HEK293 (cell line): ENCODE data around the gene PRCC.

Experiments
- CTCF ChIA-PET: fragments of 350-600 bp; formaldehyde crosslinking; extraction: SDS; loops from one replicate; lab custom pipeline; 2021; ENCODE audit warnings: antibody characterized with exemption; lab: Yijun Ruan, JAX
- POLR2A ChIA-PET: fragments of 300-600 bp; formaldehyde crosslinking; extraction: SDS; loops from one replicate; lab custom pipeline; 2020; ENCODE audit warnings: antibody characterized with exemption, inconsistent platforms; lab: Yijun Ruan, JAX
- H3K27ac ChIP-seq: fragments of 200-500 bp; sonication (Bioruptor generic); 2 replicates; pipeline ENCODE4 v1.5.1; 2014; ENCODE audit warnings: low read depth, low read length, control low read depth, inconsistent platforms; ENCODE audit errors: extremely low read depth
- H3K36me3 ChIP-seq, 2 experiments: fragments of 200-500 bp in 1 of 2; sonication (Bioruptor generic) in 1 of 2; 1 replicate in 1 of 2; 2 replicates in 1 of 2; pipeline ENCODE4 v1.5.1; 2014 to 2017; ENCODE audit warnings: inconsistent platforms in 2 of 2, low read length in 2 of 2; ENCODE audit not compliant: control insufficient read depth in 2 of 2, insufficient read depth in 1 of 2
- H3K4me1 ChIP-seq: fragments of 200-500 bp; sonication (Bioruptor generic); 2 replicates; pipeline ENCODE4 v1.5.1; 2014; ENCODE audit warnings: mild to moderate bottlenecking, low read length, inconsistent platforms; ENCODE audit not compliant: control insufficient read depth, insufficient read depth
- H3K4me3 ChIP-seq: 2 replicates; pipeline ENCODE4 v1.5.1; 2011; ENCODE audit warnings: low read depth, mild to moderate bottlenecking, control low read depth, low read length, moderate library complexity
- H3K9me3 ChIP-seq: fragments of 200-500 bp; sonication (Bioruptor generic); 2 replicates; pipeline ENCODE4 v1.5.1; 2014; ENCODE audit warnings: low read depth, low read length, inconsistent platforms; ENCODE audit not compliant: control insufficient read depth, insufficient read depth
- BCL11A ChIP-seq: fragments of 450-650 bp; formaldehyde crosslinking; IDR thresholded peaks from 2 replicates; pipeline ENCODE4 v1.5.1; 2016; ENCODE audit warnings: low read depth, missing biosample characterization, missing genetic modification characterization
- KLF16 ChIP-seq: fragments of 450-650 bp; formaldehyde crosslinking; IDR thresholded peaks from 2 replicates; pipeline ENCODE4 v1.5.1; 2017; ENCODE audit warnings: missing biosample characterization, missing genetic modification characterization
- KLF7 ChIP-seq: fragments of 450-650 bp; formaldehyde crosslinking; IDR thresholded peaks from 2 replicates; pipeline ENCODE4 v1.5.1; 2016; ENCODE audit warnings: missing biosample characterization, missing genetic modification characterization, borderline replicate concordance
- MEIS1 ChIP-seq: sonication (generic); formaldehyde crosslinking; IDR thresholded peaks from 2 replicates; pipeline ENCODE4 v1.8.1; 2022; ENCODE audit warnings: missing genetic modification reagents, mild to moderate bottlenecking, borderline replicate concordance
- PRDM6 ChIP-seq: fragments of 450-650 bp; formaldehyde crosslinking; IDR thresholded peaks from 2 replicates; pipeline ENCODE4 v1.5.1; 2017; ENCODE audit warnings: missing biosample characterization, missing genetic modification characterization
- SCRT1 ChIP-seq: fragments of 450-650 bp; formaldehyde crosslinking; IDR thresholded peaks from 2 replicates; pipeline ENCODE4 v1.5.1; 2016; ENCODE audit warnings: missing biosample characterization, missing genetic modification characterization, borderline replicate concordance
- SCRT2 ChIP-seq: fragments of 450-650 bp; formaldehyde crosslinking; IDR thresholded peaks from 2 replicates; pipeline ENCODE4 v1.5.1; 2016; ENCODE audit warnings: missing biosample characterization, missing genetic modification characterization
- SP7 ChIP-seq: fragments of 450-650 bp; formaldehyde crosslinking; IDR thresholded peaks from 2 replicates; pipeline ENCODE4 v1.5.1; 2016; ENCODE audit warnings: missing biosample characterization, missing genetic modification characterization
- WT1 ChIP-seq: fragments of 450-650 bp; formaldehyde crosslinking; IDR thresholded peaks from 2 replicates; pipeline ENCODE4 v1.5.1; 2016; ENCODE audit warnings: missing biosample characterization, missing genetic modification characterization
- ZBTB8A ChIP-seq: fragments of 450-650 bp; formaldehyde crosslinking; IDR thresholded peaks from 2 replicates; pipeline ENCODE4 v1.5.1; 2016; ENCODE audit warnings: missing biosample characterization, missing genetic modification characterization
- ZFP69B ChIP-seq: fragments of 450-650 bp; formaldehyde crosslinking; IDR thresholded peaks from 2 replicates; pipeline ENCODE4 v1.5.1; 2016; ENCODE audit warnings: missing biosample characterization, missing genetic modification characterization
- ZNF112 ChIP-seq: fragments of 450-650 bp; formaldehyde crosslinking; IDR thresholded peaks from 2 replicates; pipeline ENCODE4 v1.5.0; 2017; ENCODE audit warnings: missing biosample characterization, missing genetic modification characterization
- ZNF488 ChIP-seq: fragments of 450-650 bp; formaldehyde crosslinking; IDR thresholded peaks from 2 replicates; pipeline ENCODE4 v1.5.1; 2016; ENCODE audit warnings: missing biosample characterization, missing genetic modification characterization
- ZNF513 ChIP-seq: fragments of 450-650 bp; IDR thresholded peaks from 2 replicates; pipeline ENCODE4 v1.5.1; 2018; ENCODE audit warnings: missing biosample characterization, missing genetic modification characterization
- ZNF624 ChIP-seq: fragments of 450-650 bp; formaldehyde crosslinking; IDR thresholded peaks from 2 replicates; pipeline ENCODE4 v1.5.1; 2017; ENCODE audit warnings: missing biosample characterization, missing genetic modification characterization
- ZNF629 ChIP-seq: fragments of 450-650 bp; formaldehyde crosslinking; IDR thresholded peaks from 2 replicates; pipeline ENCODE4 v1.5.1; 2017; ENCODE audit warnings: missing biosample characterization, missing genetic modification characterization
- ZNF645 ChIP-seq: fragments of 450-650 bp; formaldehyde crosslinking; IDR thresholded peaks from 2 replicates; pipeline ENCODE4; 2016; ENCODE audit warnings: missing biosample characterization, missing genetic modification characterization
- ZNF76 ChIP-seq: fragments of 450-650 bp; formaldehyde crosslinking; IDR thresholded peaks from 2 replicates; pipeline ENCODE4; 2016; ENCODE audit warnings: low read depth, missing biosample characterization, missing genetic modification characterization, borderline replicate concordance
- ZXDB ChIP-seq: fragments of 450-650 bp; formaldehyde crosslinking; IDR thresholded peaks from 2 replicates; pipeline ENCODE4 v1.5.1; 2016; ENCODE audit warnings: missing biosample characterization, missing genetic modification characterization

Gene PRCC

GRCh38 chr1:156781585-156782186 is 14.4 kb downstream of the PRCC start:
- POLR2A ChIA-PET: no interaction called here
- Histone ChIP-seq H3K9me3 (no peaks in the 10 kb centered on the region), H3K27ac (no peak overlapping the region), H3K4me1 (0 out of 2 replicates have a peak, but pooled peaks cover 4% of the 10 kb centered on the region), H3K36me3 (peaks cover 20 to 62% of the 10 kb centered on the region in 2 experiments), H3K4me3 (no peak overlapping the region)
- CTCF ChIA-PET: interaction anchor here (0.8 to 4.1 kb wide), 8 partner anchors 9 to 93 kb away, joined by 3 to 18 read pairs (median 6); no protein-coding TSS in a partner anchor
- TF ChIP-seq ZNF629 (tag by site-specific recombination) (no peak), ZXDB (tag by site-specific recombination) (no peak), MEIS1 (CRISPR knock-in tag) (no peak), SCRT2 (tag by site-specific recombination) (peak; percentile 96), SCRT1 (peak; percentile 86), PRDM6 (tag by site-specific recombination) (no peak)

- CTCF ChIA-PET: interaction anchor here (0.6 to 2.1 kb wide), 4 partner anchors 54 to 96 kb away, joined by 3 to 12 read pairs (median 6); no protein-coding TSS in a partner anchor
- no peak overlapping the region for H3K27ac ChIP-seq
- no peak for TF ChIP-seq WT1
- TF ChIP-seq KLF7 (tag by site-specific recombination): no peak
- no peak for TF ChIP-seq ZNF76 (tag by site-specific recombination)
- no peak for TF ChIP-seq ZNF513
- TF ChIP-seq KLF16: no peak
- TF ChIP-seq ZNF112 (tag by site-specific recombination): no peak
- TF ChIP-seq SCRT2 (tag by site-specific recombination): no peak
- TF ChIP-seq SP7: no peak
- no peak for TF ChIP-seq BCL11A
- no peak for TF ChIP-seq ZNF624 (tag by site-specific recombination)
- TF ChIP-seq ZFP69B: no peak
- no peak for TF ChIP-seq ZNF645 (tag by site-specific recombination)
- TF ChIP-seq ZNF488 (tag by site-specific recombination): no peak
- no peak for TF ChIP-seq ZBTB8A (tag by site-specific recombination)
- TF ChIP-seq, all 188 proteins: peak for 0
- POLR2A ChIA-PET: no interaction called here
- no peaks in the 10 kb centered on the region for H3K4me1 ChIP-seq
- H3K9me3 ChIP-seq: no peaks in the 10 kb centered on the region
- peaks cover 43 to 91% of the 10 kb centered on the region in 2 experiments for H3K36me3 ChIP-seq
- H3K4me3 ChIP-seq: no peak overlapping the region
Measured at GRCh38 chr1:156785458-156785857, 18.1 kb downstream of the PRCC start.
